ENCODE measurements around the gene NUBPL.

Gene NUBPL

GRCh38 chr14:31582286-31582691, 21.1 kb downstream of the NUBPL start:
- DNase-seq (ENCODE audit: low spot score): no peak
- in situ Hi-C loops (cut with MboI; ENCODE audit: low sequenced_read_pairs, unreplicated experiment): no loop called here
- no peak for TF ChIP-seq CTCF (IDR thresholded peaks at IDR 0.05; ENCODE audit: borderline replicate concordance, control extremely low read depth, extremely low read depth, insufficient read depth, missing control alignments)

- no peak for TF ChIP-seq CTCF (IDR thresholded peaks at IDR 0.05; ENCODE audit: borderline replicate concordance, control extremely low read depth, extremely low read depth, insufficient read depth, missing control alignments)
Observed at GRCh38 chr14:31582836-31583452, 21.7 kb downstream of the NUBPL start.

GRCh38 chr14:31590206-31590605, 29.0 kb downstream of the NUBPL start:
- TF ChIP-seq CTCF (IDR thresholded peaks at IDR 0.05; ENCODE audit: borderline replicate concordance, control extremely low read depth, extremely low read depth, insufficient read depth, missing control alignments): no peak
- DNase-seq (ENCODE audit: low spot score): no peak
- in situ Hi-C loops (cut with MboI; ENCODE audit: low sequenced_read_pairs, unreplicated experiment): no loop called here

More at GRCh38 chr14:31582836-31583452, 21.7 kb downstream of the NUBPL start:
- no peak for DNase-seq (ENCODE audit: low spot score)
- in situ Hi-C loops (cut with MboI; ENCODE audit: low sequenced_read_pairs, unreplicated experiment): no loop called here

GRCh38 chr14:31592122-31592521, 30.9 kb downstream of the NUBPL start:
- no peak for TF ChIP-seq CTCF (IDR thresholded peaks at IDR 0.05; ENCODE audit: borderline replicate concordance, control extremely low read depth, extremely low read depth, insufficient read depth, missing control alignments)
- in situ Hi-C loops (cut with MboI; ENCODE audit: low sequenced_read_pairs, unreplicated experiment): no loop called here
- DNase-seq (ENCODE audit: low spot score): no peak

GRCh38 chr14:31592631-31593030, 31.4 kb downstream of the NUBPL start:
- in situ Hi-C loops (cut with MboI; ENCODE audit: low sequenced_read_pairs, unreplicated experiment): no loop called here
- DNase-seq (ENCODE audit: low spot score): no peak
- TF ChIP-seq CTCF (IDR thresholded peaks at IDR 0.05; ENCODE audit: borderline replicate concordance, control extremely low read depth, extremely low read depth, insufficient read depth, missing control alignments): no peak

GRCh38 chr14:31596342-31597095, 35.3 kb downstream of the NUBPL start:
- DNase-seq (ENCODE audit: low spot score): no peak
- in situ Hi-C loops (cut with MboI; ENCODE audit: low sequenced_read_pairs, unreplicated experiment): no loop called here
- no peak for TF ChIP-seq CTCF (IDR thresholded peaks at IDR 0.05; ENCODE audit: borderline replicate concordance, control extremely low read depth, extremely low read depth, insufficient read depth, missing control alignments)
